Tibial nerve (tissue), 4 donors: ENCODE measurements around the gene CPNE1.
"Not testable (repeated sequence)": the region's sequence is repeated elsewhere in the genome, so short reads cannot be mapped to it uniquely, and the experiment has no call there.

Experiments used
- EP300 ChIP-seq, 2 donors: sonication (generic); formaldehyde crosslinking; IDR thresholded peaks; one replicate each; pipeline ENCODE4 v1.6.1; 2017; ENCODE audit warnings: antibody characterized with exemption in 2 of 2, mild to moderate bottlenecking in 1 of 2
- TF ChIP-seq, protein P1 (sequence below), 5 experiments: fragments of 200-600 bp in 3 of 5; fragments of 450-650 bp in 2 of 5; sonication (generic) in 3 of 5; IDR thresholded peaks; one replicate each; pipeline ENCODE4 v1.5.1; 2016 to 2019; ENCODE audit warnings: antibody characterized with exemption in 5 of 5, mild to moderate bottlenecking in 3 of 5, moderate library complexity in 2 of 5

DNA sequence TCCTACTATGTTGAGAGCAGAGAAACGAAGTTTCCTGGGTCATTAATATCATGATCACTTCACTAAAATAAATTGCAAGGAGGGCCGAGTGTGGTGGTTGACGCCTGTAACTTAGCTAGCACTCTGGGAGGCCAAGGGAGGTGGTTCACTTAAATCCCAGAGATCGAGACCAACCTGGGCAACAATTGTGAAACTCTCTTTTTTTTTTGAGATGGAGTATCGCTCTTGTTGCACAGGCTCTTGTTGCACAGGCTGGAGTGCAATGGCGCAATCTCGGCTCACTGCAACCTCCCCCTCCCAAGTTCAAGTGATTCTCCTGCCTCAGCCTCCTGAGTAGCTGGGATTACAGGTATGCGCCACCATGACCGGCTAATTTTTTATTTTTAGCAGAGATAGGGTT lies 48.4 kb upstream of the CPNE1 start:
- TF ChIP-seq, protein P1, sequence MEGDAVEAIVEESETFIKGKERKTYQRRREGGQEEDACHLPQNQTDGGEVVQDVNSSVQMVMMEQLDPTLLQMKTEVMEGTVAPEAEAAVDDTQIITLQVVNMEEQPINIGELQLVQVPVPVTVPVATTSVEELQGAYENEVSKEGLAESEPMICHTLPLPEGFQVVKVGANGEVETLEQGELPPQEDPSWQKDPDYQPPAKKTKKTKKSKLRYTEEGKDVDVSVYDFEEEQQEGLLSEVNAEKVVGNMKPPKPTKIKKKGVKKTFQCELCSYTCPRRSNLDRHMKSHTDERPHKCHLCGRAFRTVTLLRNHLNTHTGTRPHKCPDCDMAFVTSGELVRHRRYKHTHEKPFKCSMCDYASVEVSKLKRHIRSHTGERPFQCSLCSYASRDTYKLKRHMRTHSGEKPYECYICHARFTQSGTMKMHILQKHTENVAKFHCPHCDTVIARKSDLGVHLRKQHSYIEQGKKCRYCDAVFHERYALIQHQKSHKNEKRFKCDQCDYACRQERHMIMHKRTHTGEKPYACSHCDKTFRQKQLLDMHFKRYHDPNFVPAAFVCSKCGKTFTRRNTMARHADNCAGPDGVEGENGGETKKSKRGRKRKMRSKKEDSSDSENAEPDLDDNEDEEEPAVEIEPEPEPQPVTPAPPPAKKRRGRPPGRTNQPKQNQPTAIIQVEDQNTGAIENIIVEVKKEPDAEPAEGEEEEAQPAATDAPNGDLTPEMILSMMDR (IDR thresholded peaks at IDR 0.05): not testable (repeated sequence)
- not testable (repeated sequence) for TF ChIP-seq EP300 (IDR thresholded peaks at IDR 0.05)
